Fibroblast of skin of right biceps (primary cell): ENCODE data around the gene ERGIC1.

ENCODE experiments used
- DNase-seq: peaks from one replicate; pipeline ENCODE4 v3.0.0-alpha.2; 2013

Gene ERGIC1

DNA sequence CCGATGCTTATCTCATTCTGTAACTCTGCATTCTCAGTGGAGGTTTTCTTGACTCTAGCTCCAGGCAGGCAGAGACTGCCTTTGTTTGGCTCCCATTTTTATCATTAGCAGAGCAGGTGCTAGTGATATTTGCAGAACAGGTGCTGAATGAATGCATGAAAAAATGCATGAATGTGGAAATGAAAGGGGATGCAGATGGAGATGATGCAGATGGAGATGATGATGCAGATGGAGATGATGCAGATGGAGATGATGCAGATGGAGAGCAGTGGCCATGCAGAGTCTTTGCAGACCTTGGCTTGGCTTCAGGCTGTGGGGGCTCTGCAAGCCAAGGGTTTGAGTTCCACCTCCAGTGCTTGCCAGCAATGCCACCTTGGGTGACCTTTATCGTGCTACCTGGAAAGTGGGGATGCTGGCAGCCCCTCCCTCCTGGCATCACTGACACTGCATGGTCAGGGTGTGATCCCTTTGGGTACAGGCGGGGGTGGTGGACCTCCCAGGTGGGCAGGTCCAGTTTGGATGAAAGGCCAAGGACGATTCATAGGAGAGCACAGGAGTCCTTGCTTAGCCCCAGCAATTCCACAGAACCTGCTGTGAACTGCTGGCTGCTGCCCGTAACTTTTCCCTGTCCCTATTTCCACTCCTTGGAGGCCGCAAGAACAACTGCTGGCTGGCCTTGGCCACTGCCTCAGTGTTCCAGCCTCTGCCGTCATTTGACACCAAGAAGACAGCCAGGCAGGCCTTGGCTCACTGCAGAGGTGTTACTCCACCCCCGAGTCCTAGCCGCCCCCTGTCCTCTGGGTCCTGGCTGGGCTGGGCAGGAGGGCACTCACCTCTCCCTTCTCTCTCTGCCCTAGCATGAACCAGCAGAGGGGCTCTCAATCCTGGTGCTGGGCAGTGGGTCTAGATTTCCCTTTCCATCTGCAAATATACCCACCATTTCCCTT is 33.0 kb downstream of the ERGIC1 start:
- DNase-seq = no peak

GRCh38 chr5:172867761-172868435 is 33.8 kb downstream of the ERGIC1 start:
- no peak for DNase-seq

DNA sequence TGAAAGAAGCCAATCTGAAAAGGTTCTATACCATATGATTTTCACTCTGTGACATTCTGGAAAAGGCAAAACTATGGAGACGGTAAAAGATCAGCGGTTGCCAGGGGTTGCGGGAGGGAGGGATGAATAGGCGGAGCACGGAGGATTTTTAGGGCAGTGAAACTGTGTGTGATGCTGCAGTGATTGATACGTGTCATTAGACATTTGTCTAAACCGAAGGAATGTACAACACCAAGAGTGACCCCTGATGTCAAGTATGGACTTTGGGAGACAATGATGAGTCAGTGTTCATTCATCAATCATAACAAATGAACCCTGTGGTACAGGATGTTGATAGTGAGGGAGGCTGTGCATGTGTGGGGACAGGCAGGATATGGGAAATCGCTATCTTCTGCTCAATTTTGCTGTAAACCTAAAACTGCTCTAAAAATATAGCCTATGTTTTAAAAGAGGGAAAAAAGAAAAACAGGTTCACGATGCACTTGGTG is 34.4 kb downstream of the ERGIC1 start:
- DNase-seq = peak; percentile 90

DNA sequence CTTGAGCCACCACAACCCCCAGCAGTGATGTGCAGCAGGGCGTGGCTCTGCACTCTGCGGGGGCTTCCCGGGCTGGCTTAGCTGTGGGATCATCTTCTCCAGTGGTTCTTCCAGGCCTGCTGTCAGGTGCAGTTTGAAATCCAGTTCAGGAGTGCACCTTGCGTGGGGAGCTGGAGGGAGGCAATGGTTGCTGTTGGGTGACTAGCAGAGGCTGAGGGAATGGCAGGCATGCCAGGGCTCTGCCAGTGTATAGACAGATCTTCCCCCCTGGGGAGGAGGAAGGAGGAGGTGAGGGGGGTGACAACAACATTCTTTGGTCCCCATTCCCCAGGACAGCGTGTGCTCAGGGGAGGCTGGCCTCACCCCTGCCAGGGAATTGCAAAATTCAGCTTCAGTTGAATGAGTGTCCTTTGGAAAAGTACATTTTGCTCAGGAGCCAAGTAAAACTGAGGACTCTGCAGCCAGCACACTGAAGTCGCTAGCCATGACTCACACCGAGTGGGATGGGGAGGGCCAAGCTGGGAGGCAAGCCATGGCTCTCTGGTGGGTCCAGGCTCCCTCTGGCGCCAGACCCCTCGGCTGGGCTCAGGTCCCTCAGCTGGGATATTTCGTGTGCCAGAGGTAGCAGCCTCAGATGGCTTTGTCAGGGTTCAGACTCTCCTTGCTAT is 35.0 kb downstream of the ERGIC1 start:
- DNase-seq = peak; percentile 95

- DNase-seq = peak; percentile 31
Observed at GRCh38 chr5:172869691-172870090, 35.6 kb downstream of the ERGIC1 start.

DNA sequence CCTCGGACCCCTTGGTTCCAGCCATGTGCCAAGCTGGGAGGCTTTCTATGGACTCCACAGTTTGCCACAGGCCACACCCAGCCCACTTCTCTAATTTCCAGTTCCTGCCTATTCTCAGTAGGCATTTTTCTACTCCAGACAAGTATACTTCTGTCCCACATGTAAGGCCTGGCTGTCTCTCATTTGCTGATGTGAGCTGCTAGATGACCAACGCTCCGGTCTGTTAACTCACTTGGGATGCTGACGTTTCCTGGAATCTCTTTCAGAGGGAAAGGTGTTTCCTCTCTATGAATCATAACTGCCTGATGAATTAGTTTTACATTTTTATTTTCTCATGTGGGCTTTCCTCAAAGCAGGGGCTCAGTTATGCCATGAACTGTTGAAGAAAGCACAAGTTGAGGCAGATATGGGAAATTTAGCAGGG is 36.3 kb downstream of the ERGIC1 start:
- peak; percentile 95 for DNase-seq

- no peak for DNase-seq
Observed at GRCh38 chr5:172870715-172871461, 36.8 kb downstream of the ERGIC1 start.

- DNase-seq = no peak
Observed at GRCh38 chr5:172871536-172871935, 37.5 kb downstream of the ERGIC1 start.

DNA sequence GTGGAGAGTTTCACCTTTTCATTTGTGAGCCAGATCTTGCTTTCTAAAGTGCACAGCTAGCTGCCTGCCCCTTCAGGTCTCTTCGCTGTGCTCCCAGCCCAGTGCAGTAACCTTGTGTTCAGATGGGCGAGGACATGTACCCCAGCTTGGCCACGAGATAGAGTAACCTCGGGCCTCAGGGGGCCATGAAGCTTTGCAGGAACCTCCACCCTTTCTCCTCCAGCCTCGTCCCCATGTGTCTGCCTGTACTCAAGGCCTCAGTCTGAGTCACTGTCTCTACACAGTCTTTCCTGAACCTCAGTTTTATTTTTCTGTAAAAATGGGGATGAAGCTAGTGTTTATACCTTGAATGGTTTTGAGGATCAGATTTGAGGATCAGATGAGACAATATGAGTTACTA is 37.9 kb downstream of the ERGIC1 start:
- peak; percentile 39 for DNase-seq

GRCh38 chr5:172872997-172873491 is 39.0 kb downstream of the ERGIC1 start:
- DNase-seq = peak; percentile 91

- DNase-seq = no peak
Observed at GRCh38 chr5:172873513-172873912, 39.5 kb downstream of the ERGIC1 start.

DNA sequence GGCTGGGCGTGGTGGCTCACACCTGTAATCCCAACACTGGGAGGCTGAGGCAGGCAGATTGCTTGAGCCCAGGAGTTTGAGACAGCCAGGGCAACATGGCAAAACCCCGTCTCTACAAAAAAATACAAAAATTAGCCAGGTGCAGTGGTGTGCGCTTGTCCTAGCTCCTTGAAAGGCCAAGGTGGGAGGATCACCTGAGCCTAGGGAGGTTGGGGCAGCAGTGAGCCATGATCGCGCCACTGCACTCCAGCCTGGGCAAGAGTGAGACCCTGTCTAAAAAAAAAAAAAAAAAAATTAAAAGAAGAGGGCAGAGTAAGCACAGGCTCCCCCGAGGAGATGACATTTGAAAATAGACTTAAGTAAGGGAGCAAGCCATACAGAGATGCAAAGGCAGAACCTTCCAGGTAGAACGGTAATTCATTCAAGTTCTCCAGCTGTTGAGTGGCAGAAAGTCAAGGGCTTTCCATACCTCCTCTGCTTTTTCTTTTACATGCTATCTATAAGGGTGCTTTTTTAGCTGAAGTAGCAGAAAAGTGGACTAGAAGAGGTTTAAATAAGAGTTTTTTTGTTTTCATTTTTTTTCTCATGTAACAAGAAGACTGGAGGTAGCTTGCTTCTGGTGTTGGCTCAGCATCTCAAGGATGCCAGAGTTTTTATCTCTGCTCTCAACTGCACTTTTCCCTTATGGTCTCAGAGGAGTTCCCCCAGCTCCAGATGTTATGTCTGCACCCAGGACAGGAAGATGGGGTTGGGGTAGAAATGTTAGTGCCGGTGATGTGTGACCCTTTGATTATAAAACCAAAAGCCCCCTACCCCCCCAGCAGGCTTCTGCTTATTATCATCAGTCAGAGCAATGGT is 40.8 kb downstream of the ERGIC1 start:
- DNase-seq = no peak

DNA sequence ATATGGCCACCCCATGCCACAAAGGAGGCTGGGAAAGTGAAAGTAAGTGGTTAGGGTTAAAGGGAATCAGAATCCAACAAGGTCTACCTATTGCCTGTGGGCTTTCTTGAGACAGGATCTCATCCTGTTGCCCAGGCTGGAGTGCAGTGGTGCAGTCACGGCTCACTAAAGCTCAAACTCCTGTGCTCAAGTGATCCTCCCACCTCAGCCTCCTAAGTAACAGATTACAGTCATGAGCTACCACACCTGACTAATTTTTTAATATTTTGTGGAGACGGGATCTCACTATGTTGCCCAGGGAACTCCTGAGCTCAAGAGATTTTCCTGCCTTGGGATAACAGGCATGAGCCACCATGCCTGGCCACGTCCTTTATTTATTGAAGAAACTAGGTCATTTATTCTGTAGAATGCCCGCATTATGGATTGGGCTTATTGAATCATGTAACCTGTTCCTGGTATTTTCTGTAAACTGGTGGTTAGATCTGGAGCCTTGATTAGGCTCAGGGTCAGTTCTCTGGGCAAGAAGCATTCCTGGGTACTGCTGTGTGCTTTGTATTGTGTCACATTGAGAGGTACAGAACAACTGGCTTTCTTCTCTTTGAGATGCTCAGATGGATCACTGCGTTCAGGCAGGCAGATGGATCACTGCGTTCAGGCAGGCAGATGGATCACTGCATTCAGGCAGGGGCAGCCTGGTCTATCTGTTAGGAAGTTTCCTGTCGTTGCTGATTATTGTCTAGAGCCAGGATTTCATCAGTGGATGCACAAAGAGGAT is 41.6 kb downstream of the ERGIC1 start:
- DNase-seq = no peak

DNA sequence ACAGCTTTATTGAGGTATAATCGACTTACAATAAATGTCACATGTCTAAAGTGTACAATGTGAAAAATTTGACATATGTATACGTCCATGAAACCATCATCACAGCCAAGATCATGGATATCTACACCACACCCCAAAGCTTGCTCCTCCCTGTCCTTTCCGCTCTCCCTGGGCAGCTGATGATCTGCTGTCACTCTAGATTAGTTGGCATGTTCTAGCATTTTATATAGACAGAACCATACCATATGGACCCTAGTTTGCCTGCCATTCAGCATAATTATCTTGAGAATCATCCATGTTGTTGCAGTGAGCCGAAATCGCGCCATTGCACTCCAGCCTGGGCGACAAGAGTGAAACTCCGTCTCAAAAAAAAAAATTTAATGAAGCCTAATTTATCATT is 42.5 kb downstream of the ERGIC1 start:
- DNase-seq = no peak

- no peak for DNase-seq
Observed at GRCh38 chr5:172877466-172878260, 43.6 kb downstream of the ERGIC1 start.

- no peak for DNase-seq
Observed at GRCh38 chr5:172878585-172878932, 44.5 kb downstream of the ERGIC1 start.

DNA sequence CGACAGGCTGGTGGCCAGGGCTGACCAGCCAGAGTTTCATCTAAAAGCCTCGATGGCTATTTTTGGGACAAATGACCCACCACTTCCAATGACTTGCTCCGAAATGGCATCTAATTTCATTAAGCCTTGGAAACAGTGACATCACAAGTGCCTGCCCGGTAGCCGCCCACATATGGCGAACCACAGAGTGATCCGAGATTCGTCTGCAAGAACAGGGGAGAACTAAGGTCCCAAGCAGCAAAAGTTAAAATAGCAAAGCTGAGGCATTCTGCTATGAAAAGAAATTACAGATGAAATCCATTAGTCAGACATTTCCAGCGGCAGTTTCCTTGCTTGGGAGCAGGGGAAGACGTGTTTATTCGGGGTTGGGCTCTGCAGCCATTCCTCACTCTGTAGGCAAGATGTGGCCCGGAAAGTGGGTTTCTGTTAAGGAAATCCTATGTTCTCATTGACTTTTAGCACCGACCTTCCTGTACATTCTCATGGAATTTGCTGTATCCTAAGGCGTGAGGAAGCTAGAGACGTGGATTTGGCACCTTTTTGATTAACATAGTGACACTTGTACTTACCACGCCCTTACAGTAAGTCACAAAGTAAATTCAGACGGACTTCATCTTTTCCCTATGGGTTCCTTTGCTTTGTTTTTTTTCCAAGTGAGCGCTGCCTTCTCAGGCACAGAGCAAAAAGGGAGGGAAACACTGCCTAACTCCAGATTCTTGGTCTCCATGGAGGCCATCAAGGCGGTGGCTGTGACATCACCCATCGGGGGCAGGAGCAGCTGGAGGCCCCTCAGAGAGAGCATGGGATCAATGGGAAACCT is 45.1 kb downstream of the ERGIC1 start:
- DNase-seq = peak; percentile 81

DNA sequence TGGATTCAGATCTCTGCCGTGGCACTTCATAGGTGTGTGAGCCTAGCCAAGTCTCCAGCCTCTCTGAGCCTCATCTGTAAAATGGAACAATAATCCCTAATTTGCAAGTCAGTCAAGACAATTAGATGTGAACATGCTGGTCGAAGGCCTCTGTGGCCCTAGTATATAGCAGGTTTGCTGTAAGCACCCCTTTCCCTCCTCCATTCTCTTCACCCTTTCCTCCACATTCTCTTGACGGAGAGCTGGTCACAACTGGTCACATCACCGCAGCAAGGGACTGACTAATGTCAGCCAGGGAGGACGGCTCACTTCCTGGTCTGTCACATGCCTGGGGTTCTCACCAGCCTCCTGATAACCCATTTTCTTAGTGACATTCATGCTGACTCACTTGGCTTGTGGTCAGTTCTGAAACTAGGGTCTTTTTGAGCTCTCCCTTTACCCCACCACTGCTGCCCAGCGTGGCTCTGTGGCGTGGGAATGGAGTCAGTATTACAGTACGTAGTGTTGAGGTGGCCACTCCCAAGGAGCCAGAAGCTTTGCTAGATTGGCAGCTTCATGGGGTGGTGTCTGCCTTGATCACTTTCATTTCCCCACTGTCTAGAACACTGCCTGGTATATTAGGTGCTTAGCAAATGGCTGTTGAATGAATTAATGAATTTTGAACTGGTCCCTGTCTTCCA is 47.8 kb downstream of the ERGIC1 start:
- peak; percentile 76 for DNase-seq
